T-helper 2 cell treated with Interferon-gamma antibody and Interleukin-4, amounts not matched to agents 100 ng/mL and 5 ng/mL, for 36 hours (primary cell): ENCODE results near the gene LMLN. TPM values are rescaled to one million over a fixed set of nuclear protein-coding genes. Genes with fewer than 3 reads are reported as not detected.
"Not testable (repeated sequence)": the region's sequence is repeated elsewhere in the genome, so short reads cannot be mapped to it uniquely, and the experiment has no call there.

Experiments used
- intact Hi-C: fragments of 100-400 bp; cut with micrococcal nuclease; formaldehyde crosslinking; loops from one replicate; pipeline ENCODE4 v1.15.1; 2023
- total RNA-seq: library from RNA; stranded (reverse); gene quantifications from 2 replicates; pipeline ENCODE4 v1.2.3, GENCODE V29; 2022

The LMLN gene
- total RNA-seq, 1 donor from 2014 or later, result 1.9 TPM

DNA sequence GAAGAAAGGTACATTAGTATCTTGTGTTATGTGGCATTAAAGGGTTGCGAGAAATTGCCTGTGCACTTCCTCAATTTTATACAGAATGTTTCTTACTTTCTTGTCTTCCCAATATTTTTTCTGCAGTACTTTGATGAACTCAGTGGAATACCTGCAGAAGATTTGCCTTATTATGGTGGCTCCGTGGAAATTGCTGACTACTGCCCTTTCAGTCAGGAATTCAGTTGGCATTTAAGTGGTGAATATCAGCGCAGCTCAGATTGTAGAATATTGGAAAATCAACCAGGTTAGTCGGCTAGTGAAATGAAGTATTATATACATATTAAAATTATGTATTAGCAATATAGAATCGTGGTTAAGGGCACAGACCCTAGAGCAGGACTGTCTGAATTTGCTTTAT, 61.3 kb downstream of the LMLN start:
- intact Hi-C loops, result no loop called here

DNA sequence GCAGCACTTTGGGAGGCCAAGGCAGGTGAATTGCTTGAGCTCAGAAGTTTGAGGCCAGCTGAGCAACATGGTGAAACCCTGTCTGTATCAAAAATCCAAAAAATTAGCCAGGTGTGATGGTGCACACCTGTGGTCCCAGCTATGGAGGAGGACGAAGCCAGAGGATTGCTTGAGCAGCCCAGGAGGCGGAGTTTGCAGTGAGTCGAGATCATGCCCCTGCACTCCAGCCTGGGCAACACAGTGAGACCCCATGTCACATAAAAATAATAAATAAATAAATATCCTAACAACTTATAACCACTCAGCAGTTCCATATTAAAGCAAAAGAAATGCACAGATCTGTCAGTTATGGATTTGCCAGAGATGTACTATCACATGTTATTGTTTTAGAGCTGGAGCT, 62.6 kb downstream of the LMLN start:
- intact Hi-C loops, result no loop called here

DNA sequence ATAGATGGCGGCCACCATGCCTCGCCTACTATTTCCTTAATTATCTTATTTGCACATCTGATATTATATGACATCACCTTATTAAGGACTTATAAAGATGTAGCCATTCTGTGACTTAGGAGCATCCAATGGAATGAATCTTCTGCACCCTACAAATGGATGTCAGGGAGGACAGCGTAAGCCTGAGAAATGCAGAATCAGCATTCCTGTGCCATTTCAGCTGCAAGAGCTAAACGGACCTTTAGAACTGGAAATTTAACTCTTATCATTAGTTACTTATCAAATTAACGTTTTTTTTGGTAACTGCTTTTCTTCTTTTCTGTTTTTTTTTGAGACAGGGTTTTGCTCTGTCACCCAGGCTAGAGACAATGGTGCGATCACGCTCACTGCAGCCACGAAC, 65.6 kb downstream of the LMLN start:
- intact Hi-C loops, result no loop called here

DNA sequence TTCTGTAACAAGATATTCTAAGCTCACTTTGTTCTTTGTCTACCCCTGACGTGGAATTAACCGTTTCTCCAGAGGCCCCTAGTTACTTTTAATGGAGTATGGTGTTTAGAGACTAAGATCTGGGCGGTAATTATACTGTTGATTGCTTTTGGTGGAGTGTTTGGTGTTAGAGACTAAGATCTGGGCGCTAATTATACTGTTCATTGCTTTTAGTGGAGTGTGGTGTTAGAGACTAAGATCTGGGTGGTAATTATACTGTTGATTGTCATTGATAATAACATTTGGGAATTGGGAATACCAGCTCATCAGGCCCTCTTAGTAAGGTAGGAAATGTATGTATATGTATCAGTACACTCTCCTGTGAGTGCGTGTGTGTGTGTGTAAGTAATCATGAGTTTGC, 66.6 kb downstream of the LMLN start:
- intact Hi-C loops, result no loop called here

DNA sequence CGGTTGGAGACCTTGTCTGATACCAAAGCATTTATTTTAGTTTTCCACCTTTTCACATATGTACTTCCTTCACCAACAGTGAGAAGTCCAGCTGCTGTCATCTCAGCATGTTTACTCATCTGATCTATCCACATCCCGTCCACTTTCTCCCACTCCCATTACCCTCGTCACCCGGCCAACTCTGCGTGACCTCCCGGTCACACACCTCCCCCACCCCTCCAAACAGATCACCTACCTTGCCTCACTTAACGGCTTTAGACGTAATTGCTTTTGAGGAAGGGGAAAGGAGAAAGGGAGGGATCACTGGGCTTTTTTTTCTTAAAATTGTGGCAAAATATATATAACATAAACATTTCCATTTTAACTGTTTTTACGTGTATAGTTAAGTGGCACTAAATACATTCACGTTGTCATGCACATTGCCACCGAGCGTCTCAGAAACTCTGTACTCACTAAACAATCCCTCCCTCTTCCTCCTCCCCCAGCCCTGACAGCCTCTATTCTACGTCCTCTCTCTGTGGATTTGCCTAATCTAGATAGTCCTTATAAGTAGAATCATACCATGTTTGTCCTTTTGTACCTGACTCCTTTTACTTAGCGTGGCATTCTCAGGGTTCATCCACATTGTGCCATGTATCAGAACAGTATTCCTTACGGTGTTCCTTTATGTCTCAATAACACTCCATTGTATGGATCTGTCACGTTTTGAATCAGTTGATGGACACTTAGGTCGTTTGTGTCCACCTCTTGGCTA, 67.2 kb downstream of the LMLN start:
- intact Hi-C loops, result no loop called here

DNA sequence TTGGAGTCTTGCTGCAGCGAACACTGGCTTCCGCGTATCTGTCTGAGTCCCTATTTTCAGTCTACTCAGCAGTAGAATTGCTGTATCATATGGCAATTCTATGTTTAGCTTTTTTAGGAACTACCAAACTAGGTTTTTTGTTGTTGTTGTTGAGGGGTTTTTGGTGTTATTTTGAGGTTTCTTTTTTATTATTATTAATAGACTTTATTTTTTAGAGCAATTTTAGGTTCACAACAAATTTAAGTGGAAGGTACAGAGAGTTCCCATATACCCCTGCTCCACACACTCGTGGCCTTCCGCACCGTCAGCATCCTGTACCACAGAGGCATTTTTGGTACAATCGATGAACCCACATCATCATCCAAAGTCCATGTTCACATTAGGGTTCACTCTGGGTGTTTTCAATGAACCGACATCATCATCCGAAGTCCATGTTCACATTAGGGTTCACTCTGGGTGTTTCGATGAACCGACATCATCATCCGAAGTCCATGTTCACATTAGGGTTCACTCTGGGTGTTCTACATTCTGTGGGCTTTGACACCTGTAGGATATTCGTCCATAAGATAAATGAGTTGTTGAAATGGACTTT, 67.9 kb downstream of the LMLN start:
- intact Hi-C loops, result no loop called here

DNA sequence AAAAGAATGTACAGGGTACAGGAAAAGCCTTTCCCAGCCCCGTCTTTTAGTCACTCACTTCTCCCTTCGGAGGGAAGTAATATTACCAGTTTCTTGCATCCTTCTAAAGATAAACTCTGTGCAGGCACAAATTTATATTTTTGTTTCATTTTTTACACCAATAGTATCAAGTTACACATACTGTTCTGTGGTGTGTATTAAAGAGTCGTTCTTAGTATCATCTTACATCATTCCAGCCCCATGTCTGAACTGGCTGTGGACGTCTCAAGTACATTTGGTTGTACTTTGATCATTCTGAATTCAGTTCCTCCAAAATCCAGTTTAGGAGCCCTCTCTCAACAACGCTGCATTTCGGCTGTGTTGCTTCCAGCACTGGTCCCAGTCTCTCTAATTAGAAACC, 68.7 kb downstream of the LMLN start:
- intact Hi-C loops, result no loop called here

DNA sequence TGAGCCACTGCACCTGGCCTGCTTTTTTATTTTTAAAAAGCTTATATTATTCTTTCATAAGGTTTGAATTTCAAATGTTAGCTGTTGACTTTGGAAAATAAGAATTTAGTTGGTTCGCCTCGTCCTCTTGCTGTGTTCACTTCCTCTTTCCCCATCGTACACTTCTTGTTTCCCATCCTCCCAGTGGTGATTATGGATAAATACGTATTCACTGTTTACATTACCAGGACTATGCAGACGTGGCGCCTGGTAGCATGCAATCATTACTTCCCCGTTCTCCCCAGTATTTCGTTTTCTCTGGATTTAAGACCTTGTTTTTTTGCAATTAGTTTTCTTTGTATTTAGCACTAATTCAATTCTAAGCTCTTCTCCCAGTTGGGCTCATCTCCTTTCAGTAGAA, 70.1 kb downstream of the LMLN start:
- intact Hi-C loops, result no loop called here

DNA sequence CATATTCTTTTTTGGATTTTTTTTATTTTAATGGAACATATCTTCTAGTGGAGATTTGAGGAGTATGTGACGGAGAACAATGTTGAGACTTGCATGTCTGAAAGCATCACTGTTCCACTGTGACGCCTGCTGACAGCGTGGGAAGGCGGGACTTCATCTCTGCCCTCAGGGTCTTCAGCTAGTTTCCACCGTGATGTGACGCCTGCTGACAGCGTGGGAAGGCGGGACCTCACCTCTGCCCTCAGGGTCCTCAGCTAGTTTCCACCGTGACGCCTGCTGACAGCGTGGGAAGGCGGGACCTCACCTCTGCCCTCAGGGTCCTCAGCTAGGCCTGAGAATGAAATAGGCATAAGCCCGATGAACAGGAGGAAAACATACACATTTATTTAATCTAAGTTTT, 70.7 kb downstream of the LMLN start:
- intact Hi-C loops, result no loop called here

DNA sequence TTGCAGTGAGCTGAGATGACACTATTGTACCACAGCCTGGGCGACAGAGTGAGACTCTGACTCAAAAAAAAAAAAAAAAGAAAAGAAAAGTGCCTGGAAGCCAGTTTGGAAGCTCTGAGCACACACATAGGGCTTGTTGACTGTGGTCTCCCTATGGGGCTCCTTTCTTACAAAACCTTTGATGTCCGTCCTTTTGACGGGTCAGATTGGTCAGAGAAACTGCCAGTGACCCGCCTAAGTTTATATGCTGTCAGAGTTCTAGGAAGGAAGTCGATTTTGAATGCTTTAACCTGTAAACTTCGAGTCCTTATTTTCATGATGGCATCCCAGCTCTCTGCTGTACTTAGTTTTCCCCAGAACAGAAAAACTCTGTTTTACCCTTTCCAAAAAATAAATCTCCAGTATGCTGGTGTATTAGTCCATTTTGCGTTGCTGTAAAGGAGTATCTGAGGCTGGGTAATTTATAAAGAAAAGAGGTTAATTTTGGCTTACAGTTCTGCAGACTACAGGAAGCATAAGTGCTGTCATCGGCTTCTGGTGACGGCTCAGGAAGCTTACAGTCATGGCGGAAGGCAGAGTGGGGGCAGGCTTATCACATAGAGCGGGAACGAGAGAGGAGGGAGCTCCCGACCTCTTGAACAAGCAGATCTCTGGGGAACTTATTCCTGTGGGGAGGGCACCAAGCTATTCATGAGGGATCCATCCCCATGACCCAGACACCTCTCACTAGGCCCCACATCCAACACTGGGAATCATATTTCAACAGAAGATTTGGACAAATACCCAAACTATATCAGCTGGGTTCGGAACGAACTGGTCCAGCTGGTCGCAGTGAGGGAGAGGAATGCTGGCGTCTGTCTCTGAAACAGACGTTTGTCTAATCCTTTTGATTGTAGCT, 72.3 kb downstream of the LMLN start:
- intact Hi-C loops, result no loop called here

DNA sequence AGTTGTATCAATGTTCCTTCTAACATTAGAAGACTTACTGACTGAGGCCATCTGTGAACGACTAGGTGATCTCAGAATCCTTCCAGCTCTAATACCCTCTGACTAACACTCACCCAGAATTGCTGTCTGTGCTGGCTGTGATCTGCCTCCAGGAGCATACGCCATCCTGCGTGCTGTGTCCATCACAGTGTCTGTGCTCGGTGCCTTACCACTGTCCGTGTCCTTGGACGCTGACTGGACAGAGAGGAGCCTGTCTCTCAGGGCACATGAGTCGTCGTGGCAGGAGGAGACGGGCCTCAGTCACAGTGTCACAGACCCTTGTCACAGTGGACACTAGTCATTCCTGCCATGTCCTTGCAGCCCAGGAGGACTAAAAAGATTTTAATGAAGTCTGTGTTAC, 83.1 kb downstream of the LMLN start:
- intact Hi-C loops, result no loop called here

DNA sequence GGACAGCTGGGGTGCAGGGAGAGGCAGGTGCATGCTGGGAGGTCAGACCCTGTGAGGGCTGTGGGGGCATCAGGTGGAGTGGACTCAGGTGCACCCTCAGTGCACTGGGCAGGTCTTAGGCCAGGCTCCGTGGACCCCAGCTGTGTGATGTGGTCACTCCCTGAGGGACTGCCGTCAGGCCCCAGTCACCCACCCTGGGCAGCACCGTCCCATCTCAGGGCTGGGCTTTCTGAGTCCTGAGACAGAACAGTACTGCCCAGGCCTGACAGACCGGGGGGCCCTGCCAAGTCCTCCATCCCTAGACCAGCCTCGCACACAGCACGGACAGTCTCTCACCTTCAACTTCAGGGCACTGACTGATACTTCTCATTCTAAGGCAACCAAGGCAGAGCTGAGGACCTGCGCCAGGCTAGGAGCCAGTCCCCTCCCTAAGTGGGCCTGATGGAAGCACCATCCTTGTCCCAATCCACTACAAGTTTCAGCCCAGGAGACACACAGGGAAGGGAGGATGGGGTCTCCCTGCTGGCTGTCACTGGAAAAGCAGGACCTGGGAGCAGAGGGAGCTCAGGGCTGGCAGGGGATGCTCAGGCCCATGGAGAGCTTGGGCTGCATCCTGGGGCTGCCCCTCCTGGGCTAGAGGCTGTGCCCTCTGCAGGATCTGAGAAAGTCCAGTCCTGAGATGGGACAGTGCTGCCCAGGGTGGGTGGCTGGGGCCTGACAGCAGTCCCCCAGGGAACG, 86.3 kb downstream of the LMLN start:
- intact Hi-C loops, result no loop called here

DNA sequence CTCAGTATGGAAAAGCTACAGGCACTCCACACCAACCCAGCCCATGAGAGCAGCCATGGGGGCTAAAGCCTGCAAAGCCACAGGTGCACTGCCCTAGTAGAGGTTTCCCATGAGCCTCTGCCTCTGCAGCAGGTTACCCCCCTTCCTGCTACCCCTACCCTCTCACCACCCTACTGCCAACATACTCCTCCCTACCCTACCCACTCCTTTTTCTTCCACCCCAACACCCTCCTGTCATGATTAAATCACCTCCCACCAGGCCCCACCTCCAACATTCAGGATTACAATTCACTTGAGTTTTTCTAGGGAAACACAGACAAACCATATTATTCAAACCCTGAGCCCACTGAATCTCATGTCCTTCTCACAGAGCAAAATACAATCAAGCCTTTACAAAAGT, 88.4 kb downstream of the LMLN start:
- intact Hi-C loops, result no loop called here

DNA sequence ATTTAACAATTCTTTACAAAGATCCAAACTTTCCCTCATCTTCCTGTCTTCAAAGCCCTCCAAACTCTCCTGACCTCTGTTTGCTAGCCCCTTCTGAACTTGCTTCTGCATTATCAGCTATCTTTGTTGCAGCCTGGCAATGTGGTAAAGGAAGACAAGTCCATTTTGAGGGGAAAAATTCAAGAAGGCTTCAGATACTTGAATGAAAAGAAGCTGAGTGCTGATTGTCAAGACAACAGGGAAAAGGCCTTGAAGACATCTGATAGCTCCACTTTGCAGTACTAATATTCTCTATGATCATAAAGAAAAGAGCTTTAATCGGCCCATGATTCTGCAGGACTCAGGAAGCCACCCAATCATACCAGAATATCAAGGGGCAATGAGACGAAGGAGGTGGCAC, 91.8 kb downstream of the LMLN start:
- intact Hi-C loops, result no loop called here

DNA sequence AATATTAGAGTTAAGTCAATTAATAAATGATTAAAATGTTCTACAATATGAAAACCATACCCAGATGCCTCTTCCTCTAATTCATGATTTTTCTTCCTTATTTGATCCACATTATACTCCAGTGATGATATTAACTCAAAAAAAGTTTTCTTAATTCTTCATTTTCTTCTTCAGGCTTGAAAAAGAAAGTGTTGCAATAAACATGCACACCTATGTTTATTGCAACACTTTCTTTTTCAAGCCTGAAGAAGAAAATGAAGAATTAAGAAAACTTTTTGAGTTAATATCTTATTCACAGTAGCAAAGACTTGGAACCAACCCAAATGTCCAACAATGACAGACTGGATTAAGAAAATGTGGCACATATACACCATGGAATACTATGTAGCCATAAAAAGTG, 93.4 kb downstream of the LMLN start:
- intact Hi-C loops, result not testable (repeated sequence)

DNA sequence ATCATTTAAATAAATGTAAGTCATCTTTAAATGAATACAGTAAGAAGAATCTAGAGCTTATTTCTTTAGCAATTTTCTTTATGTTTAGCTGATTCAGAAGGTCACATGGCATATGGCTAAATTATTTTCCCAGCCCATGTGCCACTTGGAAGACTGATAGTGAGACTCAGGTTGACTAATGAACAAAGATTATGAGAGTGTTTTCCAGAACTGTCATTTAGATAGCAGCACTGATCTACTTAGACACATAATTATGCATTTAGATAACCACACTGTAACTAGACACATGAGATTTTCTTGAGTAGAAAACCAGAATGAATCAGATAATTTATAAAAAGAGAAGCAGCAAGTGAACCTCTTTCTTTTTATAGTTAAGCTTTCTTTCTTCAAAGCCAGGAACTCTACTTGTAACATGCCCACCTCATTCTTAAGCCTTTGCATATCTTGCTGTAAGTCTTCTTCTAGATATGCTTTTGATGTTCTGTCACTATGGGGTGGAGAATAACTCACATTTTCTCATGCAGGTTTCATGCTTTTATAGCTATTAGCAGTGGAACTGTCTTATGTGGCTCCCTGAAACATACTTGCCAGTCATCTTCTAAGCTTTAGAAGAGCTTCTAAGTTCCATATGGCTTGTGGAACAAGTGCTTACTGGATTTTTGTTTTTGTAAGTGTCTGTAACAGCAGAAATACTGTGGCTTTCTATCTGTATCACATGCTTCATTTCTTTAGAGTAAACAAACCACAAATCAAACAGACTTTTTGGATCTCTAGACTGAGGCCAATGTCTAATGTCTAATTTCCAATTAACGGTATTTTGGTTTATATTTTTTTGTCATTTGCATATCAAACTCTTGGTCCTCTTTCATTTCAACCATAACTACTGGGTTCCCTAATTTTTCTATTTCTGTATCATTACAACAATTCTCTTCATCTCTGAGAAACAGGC, 101.4 kb downstream of the LMLN start:
- intact Hi-C loops, result no loop called here

DNA sequence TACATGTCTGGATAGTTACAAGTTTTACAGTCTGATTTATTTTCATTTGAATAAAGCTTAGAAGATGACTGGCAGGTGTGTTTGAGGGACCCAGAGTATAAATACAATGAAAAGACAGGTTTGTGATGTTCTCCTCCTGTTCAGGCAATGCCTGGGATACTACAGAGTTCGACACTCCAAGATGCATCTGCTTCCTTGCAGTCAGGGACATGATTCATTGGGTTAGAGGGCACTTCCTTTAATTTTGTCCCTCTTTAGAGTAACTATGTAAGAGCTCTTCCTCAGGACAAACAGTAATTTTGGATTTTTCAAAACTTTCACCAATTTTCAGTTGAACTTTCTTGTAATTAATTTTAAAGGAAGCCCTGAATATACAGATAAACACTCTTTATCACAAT, 102.0 kb downstream of the LMLN start:
- intact Hi-C loops, result no loop called here

DNA sequence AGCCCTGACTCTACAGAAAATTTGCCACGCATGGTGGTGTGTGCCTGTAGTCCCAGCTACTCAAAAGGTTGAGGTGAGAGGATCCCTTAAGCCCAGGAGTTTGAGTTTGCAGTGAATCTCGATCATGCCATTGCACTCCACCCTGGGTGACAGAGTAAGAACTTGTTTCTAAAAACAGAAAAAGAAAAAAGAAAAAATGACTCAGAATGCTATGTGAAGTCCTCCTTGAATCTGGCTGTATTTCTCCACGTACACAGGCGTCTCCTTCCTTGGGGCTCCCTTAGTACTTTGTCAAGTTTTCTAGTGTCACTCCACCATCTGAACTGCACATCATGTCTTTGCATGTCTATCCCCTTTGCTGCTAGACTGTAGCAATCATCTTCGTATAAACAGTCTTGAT, 104.4 kb downstream of the LMLN start:
- intact Hi-C loops, result no loop called here

DNA sequence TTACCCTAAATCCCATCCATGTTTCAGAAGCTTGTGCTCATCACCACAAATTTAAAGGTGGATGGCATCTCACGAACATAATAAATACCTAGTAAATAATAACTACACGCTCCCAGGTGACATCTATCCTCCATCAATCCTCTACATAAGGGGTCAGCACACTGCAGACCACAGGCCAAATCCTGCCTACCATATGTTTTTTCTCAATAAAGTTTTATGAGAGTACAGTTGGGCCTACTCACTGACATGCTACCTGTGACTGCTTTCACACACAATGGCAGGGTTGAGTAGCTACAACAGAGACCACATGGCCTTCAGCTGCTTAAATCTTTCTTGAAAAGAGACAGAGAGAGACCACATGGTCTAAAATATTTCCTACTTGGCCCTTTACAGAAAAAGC, 105.9 kb downstream of the LMLN start:
- intact Hi-C loops, result no loop called here

DNA sequence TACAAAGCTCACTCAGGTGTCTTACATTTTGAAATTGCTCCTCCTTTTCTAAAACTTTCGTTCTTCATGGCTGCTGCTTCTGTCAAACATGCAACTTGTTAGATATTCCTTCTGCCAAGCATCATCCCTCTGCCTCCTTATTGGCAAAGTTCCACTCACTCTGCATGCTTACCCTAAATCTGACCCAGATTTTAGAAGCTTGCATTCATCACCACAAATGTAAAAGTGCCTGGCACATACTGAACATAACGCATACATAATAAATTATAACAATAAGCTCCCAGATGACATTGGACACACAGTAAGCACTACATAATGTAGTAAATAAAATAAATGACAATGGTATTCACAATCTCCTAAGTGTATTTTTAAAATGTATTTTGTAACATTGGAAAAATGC, 107.4 kb downstream of the LMLN start:
- intact Hi-C loops, result no loop called here

DNA sequence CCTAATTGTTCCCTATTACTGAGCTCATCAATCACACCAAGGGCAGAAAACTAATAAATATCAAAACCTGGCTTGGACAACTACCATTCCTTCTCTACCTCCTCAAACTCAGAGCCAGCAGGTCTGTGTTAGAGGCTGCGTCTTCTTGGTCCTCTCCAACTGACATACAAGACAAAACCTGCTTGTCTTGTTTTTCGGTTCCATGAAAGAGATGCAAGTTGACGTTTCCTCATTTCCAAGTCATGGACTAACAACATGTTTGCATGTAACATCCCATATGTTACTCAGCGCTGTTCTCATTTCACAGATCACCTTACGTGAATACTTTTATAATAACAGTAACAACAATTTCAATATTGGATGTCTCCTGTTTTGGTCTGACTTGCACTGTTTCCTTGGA, 110.9 kb downstream of the LMLN start:
- intact Hi-C loops, result loop anchor here (10.0 kb wide), 2 partner anchors 116 to 166 kb away; partner anchors contain the start of gene RPL35A
